Fibroblast of skin of right biceps (primary cell): ENCODE data around the gene TTLL5.

ENCODE experiments used
- DNase-seq: peaks from one replicate; pipeline ENCODE4 v3.0.0-alpha.2; 2013

Gene TTLL5

DNA sequence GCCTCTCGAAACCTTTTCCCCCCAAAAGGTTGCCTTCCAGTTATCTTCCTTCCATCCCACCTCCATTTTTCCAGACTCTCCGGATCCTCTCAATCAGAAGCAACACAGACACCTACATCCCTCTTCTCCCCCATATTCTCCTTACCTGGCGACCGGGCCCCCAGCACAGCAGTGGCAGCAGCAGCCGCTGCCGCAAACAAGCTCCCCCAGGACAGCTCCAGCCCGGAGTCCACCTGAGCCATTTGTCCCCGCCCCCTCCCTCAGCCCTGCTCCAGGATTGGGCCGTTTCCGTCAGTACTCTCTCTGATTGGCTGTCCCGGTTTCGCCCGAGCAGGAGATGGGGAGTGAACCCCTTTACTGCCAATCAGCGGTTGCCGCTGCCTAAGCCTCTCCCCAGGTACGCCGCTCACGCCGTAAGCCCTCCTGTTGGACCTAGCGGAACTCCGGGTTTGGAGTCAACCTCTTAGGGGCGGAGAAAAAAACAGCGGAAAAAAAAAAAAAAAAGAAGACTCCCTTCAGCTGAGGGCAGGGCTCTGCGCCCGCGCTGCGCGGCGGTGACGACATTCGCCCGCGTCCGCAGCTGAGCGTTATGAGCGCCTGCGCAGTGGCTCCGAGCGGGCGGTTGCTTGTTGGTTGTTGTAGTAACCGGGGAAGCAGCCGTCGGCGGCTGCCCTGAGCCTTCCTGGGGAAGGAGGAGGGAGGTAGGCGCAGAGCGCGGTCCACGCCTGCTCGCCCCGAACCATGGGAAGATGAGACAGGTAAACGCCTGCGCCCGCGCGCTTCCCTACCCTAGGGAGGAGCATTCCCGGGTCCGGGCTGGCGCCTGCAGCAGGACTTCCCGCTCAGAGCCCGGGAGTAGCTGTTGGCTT, at the start of gene TTLL5, which contains the start of gene ERG28:
TTLL5 (plus strand) TSS at position 617 of the 869 bp plus-strand sequence. CDS start 1,904 bp downstream, outside the sequence.
ERG28 (minus strand) TSS at position 247 of the 869 bp plus-strand sequence. CDS start 3,374 bp downstream, outside the sequence.
- peak; percentile 99 for DNase-seq

GRCh38 chr14:75612157-75612556, 48.9 kb upstream of the TTLL5 start:
- DNase-seq, result no peak

DNA sequence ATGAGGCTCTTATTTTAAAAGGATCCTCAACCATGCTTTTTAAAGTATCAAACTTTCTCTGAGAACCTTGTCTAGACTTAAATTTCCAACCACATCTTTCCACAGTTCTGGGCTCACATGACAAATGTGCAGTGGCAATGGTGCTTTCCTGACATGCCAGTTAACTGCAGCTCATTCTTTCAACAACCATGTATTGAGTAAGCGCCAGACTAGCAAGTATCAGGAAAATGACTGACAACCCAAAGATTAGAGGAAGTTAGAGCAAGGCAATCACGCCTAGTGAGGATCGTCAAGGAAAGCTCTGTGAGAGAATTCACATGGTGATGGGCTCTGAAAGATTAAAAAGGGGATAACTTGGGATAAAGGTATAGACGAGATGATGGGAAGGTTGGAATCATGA, 46.9 kb upstream of the TTLL5 start:
- DNase-seq, result no peak

- DNase-seq, result no peak
Measured at GRCh38 chr14:75615200-75615599, 45.8 kb upstream of the TTLL5 start.

- no peak for DNase-seq
Measured at GRCh38 chr14:75619548-75619947, 41.5 kb upstream of the TTLL5 start.

- DNase-seq, result no peak
Measured at GRCh38 chr14:75625034-75625433, 36.0 kb upstream of the TTLL5 start.

DNA sequence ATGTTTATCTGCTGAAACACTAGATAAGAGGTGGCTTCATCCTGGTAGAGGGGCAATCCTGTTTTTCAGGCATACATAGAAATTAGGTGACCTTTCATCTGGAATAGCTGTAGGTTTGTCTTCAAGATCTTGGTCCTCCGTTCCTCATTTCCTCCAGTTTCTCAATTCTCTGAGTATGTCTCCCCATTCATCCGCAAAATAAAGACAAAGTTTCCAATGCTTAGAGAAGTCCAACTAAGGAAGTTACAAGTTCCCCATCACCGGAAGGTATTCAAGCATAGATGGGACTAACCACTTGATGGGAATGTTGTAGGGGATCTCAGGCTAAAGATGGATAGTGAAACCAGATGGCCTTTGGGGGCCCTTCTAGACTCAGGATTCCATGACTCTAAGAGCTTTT, 34.6 kb upstream of the TTLL5 start:
- no peak for DNase-seq

GRCh38 chr14:75626863-75627262, 34.2 kb upstream of the TTLL5 start:
- DNase-seq, result no peak

- DNase-seq, result no peak
Measured at GRCh38 chr14:75627406-75627805, 33.6 kb upstream of the TTLL5 start.

DNA sequence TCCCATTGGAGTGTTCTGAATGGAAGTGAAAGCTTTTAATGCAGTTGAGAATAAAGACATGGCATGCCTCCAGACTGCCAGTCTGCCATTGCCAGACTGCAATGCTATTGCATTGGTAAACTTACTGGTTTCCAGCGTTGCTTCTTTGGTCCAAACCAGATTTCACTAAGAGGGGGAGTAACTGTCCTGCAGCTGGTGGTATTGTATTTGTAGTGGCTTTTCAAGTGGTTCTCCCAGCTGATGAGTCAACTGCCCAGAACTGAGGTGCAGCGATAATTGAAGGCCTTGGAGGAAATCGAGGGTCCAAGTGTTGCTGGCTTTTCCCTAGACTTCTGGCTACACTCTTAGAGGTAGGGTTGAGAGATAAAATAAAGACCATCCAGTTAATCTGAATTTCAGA, 32.2 kb upstream of the TTLL5 start:
- no peak for DNase-seq

- no peak for DNase-seq
Measured at GRCh38 chr14:75630695-75631452, 30.2 kb upstream of the TTLL5 start.

DNA sequence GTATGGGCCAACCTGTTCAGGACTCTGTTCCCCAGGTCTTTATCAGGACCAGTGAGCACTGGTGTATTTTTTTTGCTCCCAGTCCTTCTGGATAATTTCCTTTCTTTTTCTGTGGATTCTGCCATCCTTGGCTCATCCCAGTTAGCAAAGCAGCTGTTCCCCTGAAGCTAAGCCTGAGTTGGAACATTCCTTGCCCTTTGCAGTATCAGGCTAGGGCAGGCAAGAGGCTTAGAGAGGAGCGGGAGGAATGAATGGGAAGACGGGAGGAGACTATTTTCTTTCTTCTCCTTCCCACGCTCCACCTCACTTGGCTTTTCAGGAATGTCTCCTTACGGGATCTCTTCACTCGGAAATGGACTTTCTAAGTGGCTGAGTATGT, 29.6 kb upstream of the TTLL5 start:
- DNase-seq, result no peak

DNA sequence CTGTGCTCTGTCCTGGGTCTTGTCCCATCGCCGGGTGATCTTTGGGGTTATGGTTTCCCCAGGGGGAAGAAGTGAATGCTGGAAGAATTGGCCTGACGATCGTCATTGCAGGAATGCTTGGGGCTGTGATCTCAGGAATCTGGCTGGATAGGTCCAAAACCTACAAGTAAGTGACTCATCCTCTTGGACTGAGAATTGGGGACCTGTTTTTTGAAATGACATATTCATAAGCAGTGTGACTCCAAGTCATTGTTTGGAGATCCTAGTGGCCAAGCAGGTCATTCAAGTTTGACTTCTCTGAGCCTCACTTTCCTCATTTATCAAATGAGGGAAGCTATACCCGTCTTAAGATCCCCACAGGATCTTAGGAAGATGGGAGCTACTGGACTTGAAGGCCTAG, 26.2 kb upstream of the TTLL5 start:
- DNase-seq, result no peak

DNA sequence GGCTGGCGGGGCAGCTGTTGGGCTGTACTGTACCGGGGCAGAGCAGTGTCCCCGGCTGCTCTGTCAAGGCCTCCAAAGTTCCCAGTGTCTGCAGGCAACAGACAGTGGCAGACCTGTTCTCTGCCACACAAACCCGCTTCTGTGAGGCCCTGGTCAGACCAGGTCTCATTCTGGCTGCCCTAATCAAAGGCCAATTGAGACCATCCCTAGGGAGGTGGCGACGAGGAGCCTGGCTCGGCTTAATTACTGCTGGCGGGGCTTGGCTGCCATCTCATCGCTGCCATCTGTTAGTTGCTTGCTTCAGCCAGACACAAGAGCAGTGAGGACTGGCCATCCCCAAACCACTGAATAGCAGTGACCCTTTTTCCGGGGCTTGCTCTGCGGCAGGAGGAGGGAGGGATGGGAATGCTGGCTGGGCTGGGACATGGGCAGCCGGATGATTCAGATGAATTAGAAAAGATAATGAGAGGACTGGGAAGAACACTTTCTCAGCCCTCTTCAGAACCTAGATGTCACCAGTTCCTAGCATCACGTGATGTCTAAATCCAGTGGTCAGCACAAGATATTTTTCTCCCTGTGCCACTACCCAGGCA, 24.9 kb upstream of the TTLL5 start:
- DNase-seq, result peak; percentile 12

DNA sequence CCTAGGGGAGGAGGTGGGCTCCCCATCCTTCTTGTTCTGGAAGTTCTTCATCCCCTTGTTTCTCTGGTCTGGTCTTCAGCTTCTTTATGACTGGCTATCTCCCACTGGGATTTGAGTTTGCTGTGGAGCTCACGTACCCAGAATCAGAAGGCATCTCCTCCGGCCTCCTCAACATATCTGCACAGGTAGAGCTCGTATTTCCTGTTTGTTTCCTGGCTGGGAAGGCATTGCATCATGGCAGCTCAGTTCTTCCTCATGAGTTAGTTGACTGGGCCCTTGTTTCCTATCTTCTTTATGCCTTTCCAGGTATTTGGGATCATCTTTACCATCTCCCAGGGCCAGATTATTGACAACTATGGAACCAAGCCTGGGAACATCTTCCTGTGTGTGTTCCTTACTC, 20.2 kb upstream of the TTLL5 start:
- DNase-seq, result no peak

DNA sequence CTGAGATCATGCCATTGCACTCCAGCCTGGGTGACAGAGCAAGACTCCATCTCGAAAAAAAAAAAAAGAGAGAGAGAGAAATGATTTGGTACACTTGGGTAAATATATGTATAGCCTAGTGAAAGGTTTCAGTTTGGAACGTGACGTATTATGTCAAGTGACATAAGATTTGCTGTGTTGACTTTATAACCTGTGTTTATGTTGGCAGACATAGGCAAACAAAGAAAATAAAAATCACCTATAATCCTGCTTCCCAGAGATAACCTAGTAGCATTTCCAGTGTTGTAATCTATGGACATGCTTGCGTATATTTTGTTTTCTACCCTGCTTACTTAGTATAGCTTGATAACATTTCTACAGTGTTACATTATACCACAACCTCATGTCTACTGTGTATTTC, 17.1 kb upstream of the TTLL5 start:
- no peak for DNase-seq

DNA sequence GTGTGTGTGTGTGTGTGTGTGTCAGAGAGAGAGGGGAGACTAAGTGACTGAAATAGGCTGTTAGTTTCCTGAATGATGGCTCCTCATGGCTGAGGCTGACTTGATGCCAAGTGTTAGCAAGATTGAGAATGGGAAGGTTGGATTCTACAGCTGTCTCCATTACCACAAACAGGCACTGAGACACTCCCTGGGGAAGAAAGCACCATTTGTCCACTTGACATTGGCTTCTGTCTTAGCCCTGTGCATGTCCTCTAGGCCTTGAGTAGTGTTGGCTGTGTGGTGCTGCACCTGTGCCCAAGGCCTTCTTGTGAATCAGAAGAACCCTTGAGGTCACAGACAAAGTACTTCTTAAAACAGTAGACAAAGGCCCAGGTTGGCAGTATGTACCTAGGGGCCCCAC, 16.0 kb upstream of the TTLL5 start:
- no peak for DNase-seq

DNA sequence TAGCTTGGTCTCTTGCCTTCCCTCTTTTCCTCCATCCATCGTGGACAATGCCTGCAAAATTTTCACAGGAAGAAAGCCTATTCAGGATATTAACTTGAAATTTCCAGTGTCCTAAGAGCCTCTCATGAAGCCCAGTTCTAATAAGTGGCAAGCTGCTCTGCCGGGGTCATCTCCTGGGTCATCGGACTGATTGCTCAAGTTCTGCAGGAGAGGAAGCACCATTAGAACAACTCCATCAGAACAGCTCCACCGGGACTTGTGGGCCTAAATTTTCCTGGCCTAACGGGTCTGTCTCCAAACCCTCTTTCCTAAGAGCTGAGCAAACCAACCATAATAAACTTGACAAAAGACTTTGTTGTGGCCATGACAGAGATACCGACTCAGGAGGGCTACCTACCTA, 14.3 kb upstream of the TTLL5 start:
- DNase-seq, result no peak

GRCh38 chr14:75647640-75648039, 13.4 kb upstream of the TTLL5 start:
- no peak for DNase-seq

DNA sequence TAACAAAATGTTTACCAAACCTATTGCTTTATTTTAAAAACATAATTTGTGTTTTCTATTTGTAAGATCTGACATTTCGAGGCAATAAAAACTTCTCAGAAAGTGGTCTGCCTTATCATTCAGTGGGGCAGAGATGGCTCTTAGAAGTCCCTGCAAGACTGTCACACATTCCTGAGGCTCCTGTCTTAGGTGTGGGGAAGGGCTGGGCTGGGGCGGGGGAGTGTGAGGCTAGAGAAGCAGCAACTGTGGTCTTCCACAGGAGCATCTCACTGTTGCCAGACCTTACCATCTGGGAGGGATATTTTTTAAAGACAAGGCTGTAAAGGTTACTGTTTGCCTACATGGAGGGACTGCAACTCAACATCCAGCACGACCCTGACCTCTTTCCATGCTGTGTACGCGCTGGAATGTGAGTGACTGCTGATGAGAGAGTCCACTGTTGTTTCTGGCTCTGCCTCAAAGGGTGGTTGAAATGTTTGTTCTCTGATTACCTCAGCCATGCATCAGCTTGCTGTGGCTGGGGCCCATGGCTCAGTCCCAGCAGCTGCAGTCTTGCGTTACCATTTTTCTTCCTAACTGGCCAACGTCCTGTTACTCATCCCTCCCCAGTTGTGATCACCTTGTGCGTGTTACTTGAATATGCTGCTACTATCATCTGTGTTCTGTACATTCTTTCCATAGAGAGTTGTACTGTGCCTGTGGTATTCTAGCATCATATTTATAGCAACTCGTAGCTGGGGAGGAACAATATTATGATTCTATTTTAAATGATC, 12.8 kb upstream of the TTLL5 start:
- peak; percentile 81 for DNase-seq

DNA sequence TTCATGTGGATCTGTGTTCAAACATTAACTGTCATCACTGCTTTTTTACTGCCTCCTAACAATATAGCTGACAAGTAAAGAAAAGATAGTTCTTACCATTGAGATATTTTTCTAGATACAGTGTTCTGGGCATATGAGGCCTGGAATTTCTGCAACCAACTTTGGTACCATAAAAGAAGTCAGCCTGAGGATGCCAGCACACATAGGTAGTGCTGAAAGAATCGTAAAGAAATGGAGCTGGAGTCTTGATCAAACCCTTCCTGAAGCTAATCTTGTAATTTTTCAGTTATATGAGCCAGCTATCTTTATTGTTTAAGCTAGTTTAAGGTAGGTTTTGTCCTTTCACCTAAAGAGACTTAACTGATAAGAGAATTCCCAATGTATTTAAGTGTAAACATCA, 11.7 kb upstream of the TTLL5 start:
- no peak for DNase-seq

- no peak for DNase-seq
Measured at GRCh38 chr14:75649773-75650172, 11.3 kb upstream of the TTLL5 start.
